DMS114 treated with DMSO at 0.1 percent for 48 hours (cell line): ENCODE data around the gene STKLD1.

Source experiments
- DNase-seq: peaks from one replicate; lab custom pipeline; 2025; ENCODE audit not compliant: unreplicated experiment; lab: John Stamatoyannopoulos, UW

Gene STKLD1

GRCh38 chr9:133405508-133406438 lies 29.6 kb downstream of the STKLD1 start:
- DNase-seq: no peak

DNA sequence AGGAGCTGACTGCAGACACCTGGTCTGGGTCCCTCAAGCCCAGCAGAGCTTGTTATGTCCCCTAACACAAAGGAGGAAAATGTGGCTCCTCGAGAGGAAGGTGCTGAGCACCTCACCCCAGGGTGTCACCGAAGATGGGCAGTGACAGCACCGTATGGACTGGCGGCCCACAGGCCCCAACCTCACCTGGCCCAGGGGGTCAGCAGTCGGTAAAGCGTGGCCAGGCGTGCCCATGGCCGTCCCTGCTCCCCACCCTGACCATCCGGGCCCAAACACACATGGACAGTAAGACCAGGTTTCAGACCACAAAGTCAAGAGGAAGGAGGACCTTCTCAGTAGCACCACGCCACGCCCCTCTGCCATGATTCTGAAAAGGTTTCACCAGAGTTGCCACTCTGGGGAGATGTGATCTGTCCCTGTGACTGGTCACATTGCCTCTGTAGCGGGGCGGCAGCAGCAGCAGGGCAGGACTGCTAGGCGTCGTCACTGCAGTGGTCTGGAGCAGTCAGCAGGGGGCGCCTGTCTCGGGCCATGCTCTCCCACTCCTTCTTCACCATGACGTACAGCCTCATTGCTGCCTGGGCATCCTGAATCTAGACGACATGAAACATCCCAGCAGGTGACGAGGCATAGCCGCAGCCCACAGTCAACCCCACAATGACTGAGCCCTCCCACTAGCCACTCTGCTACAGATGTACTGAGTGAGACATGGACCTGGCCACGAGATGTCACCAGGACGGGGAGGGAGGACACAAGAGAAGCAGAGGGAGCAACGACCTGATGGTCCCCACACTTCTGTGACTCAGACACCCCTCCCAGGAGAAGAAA lies 30.5 kb downstream of the STKLD1 start:
- DNase-seq: peak; percentile 40

- DNase-seq: no peak
Measured at GRCh38 chr9:133408042-133408441, 31.9 kb downstream of the STKLD1 start.

- DNase-seq: no peak
Measured at GRCh38 chr9:133415170-133415569, 39.0 kb downstream of the STKLD1 start.

DNA sequence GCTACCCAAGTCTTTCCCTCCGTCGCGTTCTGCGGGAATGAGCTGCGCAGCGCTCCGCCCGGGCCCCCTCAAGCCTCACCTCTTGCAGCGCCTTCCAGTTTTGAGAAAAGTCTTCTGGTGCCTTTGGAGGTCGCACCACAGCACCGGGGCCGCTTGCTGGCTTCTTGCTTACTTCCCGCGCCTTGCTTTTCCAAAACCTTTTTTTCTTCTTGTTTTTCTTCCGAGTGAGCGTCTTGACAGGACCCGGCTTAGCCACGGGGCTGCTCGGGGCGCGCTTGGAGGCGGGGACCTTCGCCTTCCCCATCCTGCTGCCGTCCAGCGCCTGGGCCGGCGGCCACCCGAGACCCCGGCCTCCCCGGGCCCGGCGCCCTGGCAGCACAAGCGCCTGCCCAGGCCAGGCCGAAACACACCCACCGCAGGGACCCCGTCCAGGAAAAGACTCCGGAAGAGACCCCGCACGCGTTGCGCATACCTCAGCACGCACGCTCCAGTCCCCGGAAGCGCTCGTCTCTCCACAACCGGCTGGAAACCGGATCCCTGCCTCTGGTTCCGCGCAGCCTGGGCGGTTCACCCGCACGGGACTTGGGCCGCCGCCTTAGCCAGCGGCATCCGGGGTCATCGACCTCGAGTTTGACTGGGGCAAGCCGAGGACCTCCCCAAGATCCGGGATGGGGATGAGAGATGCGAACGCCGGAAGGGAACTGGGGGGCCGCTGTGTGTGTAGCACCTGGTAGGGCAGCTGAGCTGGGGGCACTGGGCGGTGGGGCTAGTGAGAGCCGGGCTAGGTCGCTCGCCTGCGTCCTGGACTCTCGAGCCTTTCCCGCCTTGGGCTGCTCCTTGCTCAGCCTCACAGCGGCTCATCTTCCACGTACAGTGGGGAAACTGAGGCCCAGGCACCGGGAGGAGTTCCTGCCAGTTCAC lies 41.6 kb downstream of the STKLD1 start, which contains the start of gene REXO4:
REXO4 (minus strand) TSS at position 470 of the 921 bp plus-strand sequence; CDS start at position 304, 166 bp downstream.
- DNase-seq: peak; percentile 76

GRCh38 chr9:133419005-133419404 lies 42.8 kb downstream of the STKLD1 start:
- no peak for DNase-seq

DNA sequence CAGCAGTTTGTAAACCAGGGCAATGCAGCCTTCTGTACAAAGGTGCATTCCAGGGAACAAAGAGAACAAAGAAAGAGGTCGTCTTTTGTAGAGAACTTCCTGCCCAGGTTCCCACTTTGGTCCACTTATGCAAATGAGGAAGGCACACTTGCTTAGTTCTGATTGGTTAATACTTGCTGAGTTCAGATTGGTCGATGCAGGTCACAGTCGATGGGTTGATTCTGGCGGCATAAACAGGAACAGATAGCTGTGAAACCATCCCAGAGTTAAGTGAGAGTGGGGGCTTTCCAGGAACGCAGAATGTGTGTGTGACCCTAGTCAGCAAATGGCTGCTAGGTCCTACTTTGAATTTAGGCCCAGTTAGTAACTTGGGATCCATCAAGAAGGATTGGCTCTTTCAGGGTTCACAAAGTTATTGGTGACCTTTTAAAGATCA lies 44.2 kb downstream of the STKLD1 start:
- DNase-seq: no peak

DNA sequence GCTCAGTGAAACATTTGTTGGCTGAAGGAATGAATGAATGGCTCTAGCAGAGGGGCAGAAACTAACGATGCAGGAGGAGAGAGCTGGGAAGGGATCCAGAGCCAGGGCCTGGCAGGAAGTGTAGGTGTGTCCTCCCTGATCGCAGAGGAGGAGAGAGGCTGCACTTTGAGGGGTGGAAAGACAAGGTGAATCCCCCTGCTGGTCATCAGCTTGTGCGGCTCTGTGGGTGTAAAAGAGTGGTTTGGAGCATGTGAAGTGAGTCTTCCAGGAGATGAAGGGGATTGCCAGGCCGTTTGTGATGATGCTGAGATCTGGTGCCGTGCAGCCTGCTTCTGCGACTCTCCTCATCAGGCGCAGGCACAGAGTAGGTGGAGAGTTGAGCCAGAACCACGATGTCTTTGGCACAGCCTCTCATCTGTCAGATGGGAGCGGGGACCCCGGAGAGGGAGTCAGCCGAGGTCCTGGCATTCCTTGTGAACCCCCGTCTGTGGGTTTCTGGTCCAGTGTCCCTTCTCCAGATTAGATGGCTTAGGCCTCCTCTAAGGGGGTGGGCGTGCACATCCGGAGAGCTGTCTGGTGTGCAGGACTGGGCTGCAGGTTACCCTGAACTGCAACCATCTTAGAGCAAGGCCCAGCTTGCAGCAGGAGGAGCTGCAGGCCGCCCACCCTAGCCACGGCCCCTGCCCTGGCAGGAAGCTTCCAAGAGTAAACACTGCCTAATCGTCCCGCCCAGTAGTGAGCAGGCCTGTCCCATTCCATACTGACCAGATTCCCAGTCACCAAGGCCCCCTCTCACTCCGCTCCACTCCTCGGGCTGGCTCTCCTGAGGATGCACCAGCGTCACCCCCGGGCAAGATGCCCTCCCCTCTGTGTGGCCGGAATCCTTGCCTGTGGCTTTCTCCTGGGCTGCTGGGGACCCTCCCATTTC lies 45.7 kb downstream of the STKLD1 start, which contains the start of gene ADAMTS13:
ADAMTS13 (plus strand) TSS at position 753 of the 928 bp plus-strand sequence; CDS start at position 830, 77 bp downstream.
- peak; percentile 17 for DNase-seq

- DNase-seq: no peak
Measured at GRCh38 chr9:133423216-133423615, 47.0 kb downstream of the STKLD1 start.

- DNase-seq: no peak
Measured at GRCh38 chr9:133424187-133424586, 48.0 kb downstream of the STKLD1 start.

- DNase-seq: no peak
Measured at GRCh38 chr9:133425049-133425632, 49.0 kb downstream of the STKLD1 start.

GRCh38 chr9:133426011-133426410 lies 49.8 kb downstream of the STKLD1 start:
- no peak for DNase-seq

- DNase-seq: no peak
Measured at GRCh38 chr9:133427658-133428348, 51.6 kb downstream of the STKLD1 start.

DNA sequence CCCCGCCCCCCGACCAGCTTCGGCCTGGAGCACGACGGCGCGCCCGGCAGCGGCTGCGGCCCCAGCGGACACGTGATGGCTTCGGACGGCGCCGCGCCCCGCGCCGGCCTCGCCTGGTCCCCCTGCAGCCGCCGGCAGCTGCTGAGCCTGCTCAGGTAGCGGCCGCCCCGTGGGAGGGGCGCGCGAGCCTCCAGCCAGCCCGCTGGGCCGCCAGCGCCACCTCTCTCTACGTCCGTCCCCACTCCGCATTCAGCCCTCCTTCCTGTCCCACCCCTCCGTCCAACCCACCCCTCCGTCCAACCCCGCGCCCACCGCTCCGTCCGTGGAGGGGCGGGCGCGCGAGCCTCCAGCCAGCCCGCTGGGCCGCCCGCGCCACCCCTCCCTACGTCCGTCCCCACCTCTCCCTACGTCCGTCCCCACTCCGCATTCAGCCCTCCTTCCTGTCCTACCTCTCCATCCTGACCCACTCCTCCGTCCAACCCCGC lies 52.5 kb downstream of the STKLD1 start:
- DNase-seq: peak; percentile 49

GRCh38 chr9:133429214-133429613 lies 53.0 kb downstream of the STKLD1 start:
- no peak for DNase-seq

- DNase-seq: peak; percentile 38
Measured at GRCh38 chr9:133429641-133430161, 53.5 kb downstream of the STKLD1 start.

DNA sequence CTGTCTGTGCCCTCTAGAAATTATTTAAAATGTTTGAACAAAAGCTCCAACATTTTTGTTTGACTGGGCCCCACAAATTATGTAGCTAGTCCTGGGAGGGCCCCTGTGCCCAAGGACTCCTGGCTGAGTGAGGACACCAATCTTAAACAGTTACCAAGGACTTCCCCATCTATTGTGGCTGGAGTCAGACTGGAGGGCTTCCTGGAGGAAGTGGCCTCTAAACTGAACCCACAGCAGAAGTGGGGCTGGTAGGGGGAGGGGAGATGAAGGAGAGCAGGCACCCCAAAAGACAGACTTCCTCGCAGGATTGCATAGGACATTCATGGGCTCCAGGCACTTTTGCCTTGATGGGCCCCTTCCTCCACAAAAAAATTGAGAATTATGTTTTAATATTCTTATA lies 54.1 kb downstream of the STKLD1 start:
- DNase-seq: no peak

DNA sequence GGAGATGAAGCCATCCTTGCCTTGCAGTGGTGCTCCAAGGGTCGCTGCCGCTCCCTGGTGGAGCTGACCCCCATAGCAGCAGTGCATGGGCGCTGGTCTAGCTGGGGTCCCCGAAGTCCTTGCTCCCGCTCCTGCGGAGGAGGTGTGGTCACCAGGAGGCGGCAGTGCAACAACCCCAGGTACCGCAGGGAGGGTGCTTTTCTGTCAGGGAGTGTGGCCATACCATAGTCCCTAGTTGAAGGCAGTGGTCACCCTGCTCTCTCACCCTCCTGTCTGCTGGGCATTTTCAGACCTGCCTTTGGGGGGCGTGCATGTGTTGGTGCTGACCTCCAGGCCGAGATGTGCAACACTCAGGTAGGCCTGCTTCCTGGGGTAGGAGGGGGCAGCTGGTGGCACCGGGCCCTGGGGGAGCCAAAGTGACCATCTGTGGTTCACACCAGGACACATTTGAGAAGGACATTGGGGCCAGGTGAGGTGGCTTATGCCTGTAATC lies 57.2 kb downstream of the STKLD1 start:
- no peak for DNase-seq
